HepG2 (cell line): ENCODE data around the gene MINDY2. TPM values are rescaled to one million over a fixed set of nuclear protein-coding genes. Genes with fewer than 3 reads are reported as not detected.

ENCODE experiments used
- ATAC-seq: fragments of 200-7000 bp; cut with Tn5 transposase; 3 replicates; pipeline ENCODE4 v1.9.1; 2020; ENCODE audit warnings: mild to moderate bottlenecking, moderate library complexity
- BruUV-seq: library from RNA; stranded (reverse); fragments of 400-500 nt; replicated peaks from 2 replicates; lab custom pipeline; 2021; lab: Mats Ljungman, UMichigan
- CTCF ChIA-PET: fragments of 300-600 bp; formaldehyde crosslinking; extraction: SDS; loops from one replicate; lab custom pipeline; 2021; ENCODE audit warnings: low total read pairs, inconsistent platforms, low intra/inter-chr PET ratio; lab: Yijun Ruan, JAX
- POLR2A ChIA-PET: fragments of 350-600 bp; sonication (Branson Sonifier 250); formaldehyde crosslinking; loops from one replicate; lab custom pipeline; 2020; ENCODE audit warnings: antibody characterized with exemption, inconsistent platforms; lab: Yijun Ruan, JAX
- DNase-seq: peaks from one replicate; pipeline ENCODE4 v3.0.0-alpha.2; 2015; ENCODE audit warnings: low spot score
- FAIRE-seq: peaks from 3 replicates; lab custom pipeline; 2011; peaks lifted over from hg19 to GRCh38; lab: Jason Lieb, UNC
- H2AFZ ChIP-seq: one replicate; pipeline ENCODE4 v1.6.1; 2011; ENCODE audit warnings: low read length, inconsistent platforms
- H3K27ac ChIP-seq: fragments of 300-600 bp; 3 replicates; pipeline ENCODE4 v1.8.0; 2011; ENCODE audit warnings: mixed run types, mild to moderate bottlenecking, mixed read lengths, low read length, inconsistent platforms; ENCODE audit not compliant: insufficient read depth; ENCODE audit errors: extremely low read length
- H3K27me3 ChIP-seq, 2 experiments: fragments of 200-600 bp in 1 of 2; 2 replicates in 1 of 2; 3 replicates in 1 of 2; pipeline versions ENCODE4 v1.6.0 to v1.8.0; 2011; ENCODE audit warnings: low read length in 2 of 2, mild to moderate bottlenecking in 2 of 2, moderate library complexity in 2 of 2, inconsistent platforms in 1 of 2; ENCODE audit not compliant: insufficient read depth in 2 of 2, control insufficient read depth in 1 of 2
- H3K36me3 ChIP-seq, 2 experiments: fragments of 200-600 bp in 1 of 2; replicated peaks in 1 of 2; 2 replicates in 1 of 2; 3 replicates in 1 of 2; pipeline versions ENCODE4 v1.5.1 to v1.8.0; 2011; ENCODE audit warnings: low read length in 2 of 2, inconsistent platforms in 1 of 2; ENCODE audit not compliant: insufficient read depth in 2 of 2, control insufficient read depth in 1 of 2
- H3K4me1 ChIP-seq: 2 replicates; pipeline ENCODE4 v1.5.1; 2012; ENCODE audit warnings: low read length, inconsistent platforms; ENCODE audit not compliant: insufficient read depth
- H3K4me2 ChIP-seq: 2 replicates; pipeline ENCODE4 v1.6.0; 2011; ENCODE audit warnings: low read depth, low read length, inconsistent platforms
- H3K4me3 ChIP-seq, 3 experiments: fragments of 200-600 bp in 1 of 3; sonication (generic), shearing (Covaris generic) in 1 of 3; replicated peaks in 1 of 3; 2 replicates each; pipeline ENCODE4 v1.5.1; 2011 to 2016; ENCODE audit warnings: low read length in 3 of 3, inconsistent platforms in 2 of 3, low read depth in 2 of 3, mild to moderate bottlenecking in 2 of 3, control low read depth in 1 of 3, mixed read lengths in 1 of 3; ENCODE audit not compliant: insufficient read depth in 1 of 3
- H3K79me2 ChIP-seq: one replicate; pipeline ENCODE4 v1.6.1; 2011; ENCODE audit warnings: low read length, inconsistent platforms; ENCODE audit not compliant: insufficient read depth
- H3K9ac ChIP-seq: 2 replicates; pipeline ENCODE4 v1.6.0; 2011; ENCODE audit warnings: mild to moderate bottlenecking, low read depth, low read length, inconsistent platforms; ENCODE audit not compliant: insufficient read depth
- H3K9me3 ChIP-seq: 2 replicates; pipeline ENCODE4 v1.5.1; 2012; ENCODE audit warnings: mild to moderate bottlenecking, low read length
- H4K20me1 ChIP-seq: 2 replicates; pipeline ENCODE4 v1.6.0; 2011; ENCODE audit warnings: inconsistent platforms, mild to moderate bottlenecking, low read length, moderate library complexity; ENCODE audit not compliant: insufficient read depth
- DMAP1 ChIP-seq: IDR thresholded peaks from 2 replicates; pipeline ENCODE4 v1.6.1; 2016
- ELF3 ChIP-seq: IDR thresholded peaks from 2 replicates; pipeline ENCODE4 v1.6.1; 2016; ENCODE audit warnings: missing genetic modification reagents, missing compliant biosample characterization
- FIP1L1 ChIP-seq: fragments of 200-400 bp; formaldehyde crosslinking; IDR thresholded peaks from 2 replicates; pipeline ENCODE4 v1.6.1; 2018; ENCODE audit warnings: low read depth, mild to moderate bottlenecking, low read length, moderate library complexity, borderline replicate concordance; ENCODE audit not compliant: insufficient read depth
- FOXK1 ChIP-seq: sonication (generic); formaldehyde crosslinking; IDR thresholded peaks from 2 replicates; pipeline ENCODE4 v1.4.0; 2020; ENCODE audit warnings: low read depth, missing genetic modification reagents, borderline replicate concordance
- MYC ChIP-seq: sonication (generic); formaldehyde crosslinking; IDR thresholded peaks from 2 replicates; pipeline ENCODE4 v1.9.0; 2021; ENCODE audit warnings: missing genetic modification reagents, borderline replicate concordance
- NCOA1 ChIP-seq: sonication (generic); formaldehyde crosslinking; IDR thresholded peaks from 2 replicates; pipeline ENCODE4 v1.9.0; 2021; ENCODE audit warnings: missing genetic modification reagents
- NR2F2 ChIP-seq: IDR thresholded peaks from 2 replicates; pipeline ENCODE4 v1.6.1; 2012; ENCODE audit warnings: low read depth, inconsistent platforms, borderline replicate concordance
- POLR2AphosphoS5 ChIP-seq: IDR thresholded peaks from 2 replicates; pipeline ENCODE4 v1.6.1; 2012; ENCODE audit warnings: low read depth, low read length
- SAP130 ChIP-seq: IDR thresholded peaks from 2 replicates; pipeline ENCODE4 v1.6.1; 2016; ENCODE audit warnings: low read depth
- SNRNP70 ChIP-seq: fragments of 200-400 bp; formaldehyde crosslinking; IDR thresholded peaks from 2 replicates; pipeline ENCODE4 v1.6.1; 2017; ENCODE audit warnings: mild to moderate bottlenecking, low read depth, low read length, moderate library complexity
- TFAP4 ChIP-seq: sonication (generic); IDR thresholded peaks from 2 replicates; pipeline ENCODE4 v1.6.1; 2016; ENCODE audit warnings: low read depth, borderline replicate concordance
- ZFX ChIP-seq: sonication (generic); formaldehyde crosslinking; IDR thresholded peaks from 2 replicates; pipeline ENCODE4 v1.4.0; 2020; ENCODE audit warnings: mild to moderate bottlenecking, low read depth, missing genetic modification reagents, moderate library complexity
- ZGPAT ChIP-seq: IDR thresholded peaks from 2 replicates; pipeline ENCODE4 v1.6.1; 2016; ENCODE audit warnings: mild to moderate bottlenecking
- ZNF20 ChIP-seq: sonication (generic); formaldehyde crosslinking; IDR thresholded peaks from 2 replicates; pipeline ENCODE4 v1.4.0; 2020; ENCODE audit warnings: mild to moderate bottlenecking, moderate library complexity, missing genetic modification reagents
- ZNF230 ChIP-seq: sonication (generic); formaldehyde crosslinking; IDR thresholded peaks from 2 replicates; pipeline ENCODE4 v1.4.0; 2020; ENCODE audit warnings: mild to moderate bottlenecking, missing genetic modification reagents
- ZNF331 ChIP-seq: sonication (generic); formaldehyde crosslinking; IDR thresholded peaks from 2 replicates; pipeline ENCODE4 v1.4.0; 2020; ENCODE audit warnings: missing genetic modification reagents
- ZNF446 ChIP-seq: sonication (generic); formaldehyde crosslinking; IDR thresholded peaks from 2 replicates; pipeline ENCODE4 v1.5.0; 2020; ENCODE audit warnings: mild to moderate bottlenecking, missing genetic modification reagents
- ZNF484 ChIP-seq: sonication (generic); formaldehyde crosslinking; IDR thresholded peaks from 2 replicates; pipeline ENCODE4 v1.5.1; 2020; ENCODE audit warnings: mild to moderate bottlenecking, low read depth, missing genetic modification reagents, borderline replicate concordance
- ZNF563 ChIP-seq: sonication (generic); formaldehyde crosslinking; IDR thresholded peaks from 2 replicates; pipeline ENCODE4 v1.8.0; 2022; ENCODE audit warnings: mild to moderate bottlenecking, moderate library complexity, missing genetic modification reagents
- ZNF567 ChIP-seq: sonication (generic); formaldehyde crosslinking; IDR thresholded peaks from 2 replicates; pipeline ENCODE4 v1.8.1; 2023; ENCODE audit warnings: mild to moderate bottlenecking, missing genetic modification reagents, borderline replicate concordance
- ZNF598 ChIP-seq: sonication (generic); formaldehyde crosslinking; IDR thresholded peaks from 2 replicates; pipeline ENCODE4 v1.5.1; 2020; ENCODE audit warnings: mild to moderate bottlenecking, missing genetic modification reagents, borderline replicate concordance
- ZNF768 ChIP-seq: sonication (generic); formaldehyde crosslinking; IDR thresholded peaks from 2 replicates; pipeline ENCODE4 v1.4.0; 2020; ENCODE audit warnings: missing genetic modification reagents
- ZSCAN12 ChIP-seq: sonication (generic); formaldehyde crosslinking; IDR thresholded peaks from 2 replicates; pipeline ENCODE4 v1.9.0; 2021; ENCODE audit warnings: mild to moderate bottlenecking, missing genetic modification reagents
- WGBS: methylation state at CpG from one replicate; pipeline ENCODE4 v1.1.6; 2017; ENCODE audit warnings: low lambda C conversion rate; 5-methylcytosine and 5-hydroxymethylcytosine counted together
- in situ Hi-C: cut with HindIII; loops from 2 replicates; pipeline ENCODE4 v1.10.0; 2017; ENCODE audit warnings: low pct_unique_long_range_greater_than_20kb; ENCODE audit not compliant: extremely low pct_ligation_motif_present
- intact Hi-C: fragments of 100-400 bp; cut with micrococcal nuclease; formaldehyde crosslinking; loops from one replicate; pipeline ENCODE4 v1.10.0; 2022; ENCODE audit not compliant: unreplicated experiment
- polyA plus RNA-seq, 8 experiments: library from polyadenylated mRNA; depleted of rRNA in 3 of 8; stranded (reverse) in 7 of 8; unstranded in 1 of 8; fragments of >200 nt; fragmentation: Illumina TruSeq in 4 of 8; extraction: Trizol in 4 of 8; gene quantifications; 2 replicates each; pipeline versions ENCODE4 v1.2.1 to v1.2.3, GENCODE V29; 2011 to 2016; ENCODE audit warnings: low read depth in 4 of 8, missing spikeins in 1 of 8, mixed read lengths in 1 of 8; ENCODE audit not compliant: insufficient read depth in 1 of 8
- total RNA-seq, 5 experiments: library from RNA; depleted of rRNA; stranded (reverse); fragments of >200 nt; fragmentation: Illumina TruSeq; extraction: Trizol; gene quantifications; 2 replicates each; pipeline ENCODE4 v1.2.3, GENCODE V29; 2016; ENCODE audit warnings: low read depth in 1 of 5

The MINDY2 gene
- total and polyA plus RNA-seq, 2 of the 13 experiments (the other 11 are each of a cell fraction or from before 2014, with no cell fraction given) = 7.2 to 12.6 TPM

GRCh38 chr15:58748852-58749531 is 22.1 kb upstream of the MINDY2 start:
- Histone ChIP-seq H3K4me3 (peak overlapping the region; percentile 91 to 99 (median 95)), H3K27me3 (no peaks in the 10 kb centered on the region; a peak in 1 of 5 replicates), H3K36me3 (no peaks in the 10 kb centered on the region), H2AFZ (no peak overlapping the region), H3K9ac (peak overlapping the region; percentile 96), H3K4me1 (peaks cover 39% of the 10 kb centered on the region), H4K20me1 (peaks cover 21% of the 10 kb centered on the region), H3K9me3 (no peaks in the 10 kb centered on the region), H3K79me2 (peaks cover 55% of the 10 kb centered on the region), H3K4me2 (peak overlapping the region; percentile 80), H3K27ac (peak overlapping the region; percentile 97)
- CTCF ChIA-PET = no interaction called here
- TSS peak; percentile 65 for BruUV-seq
- intact Hi-C loops = loop anchor here (5.0 to 10.0 kb wide), 2 partner anchors 74 to 317 kb away; partner anchors contain the start of gene LIPC
- POLR2A ChIA-PET = interaction anchor here (0.7 to 3.4 kb wide), 12 partner anchors 8 to 418 kb away, joined by 3 to 111 read pairs (median 6); partner anchors contain the start of gene MINDY2
- in situ Hi-C loops = no loop called here
- WGBS = 0% methylated on average over 15 of the region's 81 CpGs
- ATAC-seq (peak; percentile 70), FAIRE-seq (no peak), DNase-seq (peak; percentile 39)
- TF ChIP-seq ZNF331 (CRISPR knock-in tag) = peak; percentile 47; the same call in 1 of the 2 replicates
- peak; percentile 36; the same call in 1 of the 2 replicates for TF ChIP-seq DMAP1 (CRISPR knock-in tag)
- no peak for TF ChIP-seq ZSCAN12 (CRISPR knock-in tag)
- no peak for TF ChIP-seq ZNF567 (CRISPR knock-in tag)
- peak; percentile 27; the same call in 1 of the 2 replicates for TF ChIP-seq ZNF598
- no peak for TF ChIP-seq ZNF230 (CRISPR knock-in tag)
- no peak for TF ChIP-seq SNRNP70
- no peak for TF ChIP-seq ELF3 (CRISPR knock-in tag)
- TF ChIP-seq FIP1L1 = no peak
- TF ChIP-seq ZGPAT = peak; percentile 34; the same call in 1 of the 2 replicates
- TF ChIP-seq FOXK1 (CRISPR knock-in tag) = peak; percentile 32; the same call in 1 of the 2 replicates
- no peak for TF ChIP-seq NCOA1 (CRISPR knock-in tag)
- peak; percentile 13; the same call in 1 of the 2 replicates for TF ChIP-seq NR2F2
- TF ChIP-seq ZNF768 (CRISPR knock-in tag) = peak; percentile 26; the same call in 1 of the 2 replicates
- 0 out of 2 replicates have a peak, but pooled peaks have one; percentile 44 for TF ChIP-seq ZNF20
- 0 out of 2 replicates have a peak, but pooled peaks have one; percentile 42 for TF ChIP-seq ZNF563 (CRISPR knock-in tag)
- peak; percentile 45; the same call in 1 of the 2 replicates for TF ChIP-seq SAP130 (CRISPR knock-in tag)
- TF ChIP-seq ZNF446 (CRISPR knock-in tag) = 0 out of 2 replicates have a peak, but pooled peaks have one; percentile 35
- TF ChIP-seq MYC (CRISPR knock-in tag) = peak; percentile 42; the same call in 1 of the 2 replicates
- peak; percentile 32; the same call in 1 of the 2 replicates for TF ChIP-seq POLR2AphosphoS5
- TF ChIP-seq ZNF484 (CRISPR knock-in tag) = no peak
- peak; percentile 36 for TF ChIP-seq ZFX (CRISPR knock-in tag)
- TF ChIP-seq TFAP4 = peak; percentile 59; the same call in 1 of the 2 replicates
